ENCODE data around the gene NRBP1. TPM values are rescaled to one million over a fixed set of nuclear protein-coding genes. Genes with fewer than 3 reads are reported as not detected.

NRBP1 gene
- total and polyA plus RNA-seq, 2 experiments from 2014 or later, result 114 to 165 TPM

- no peak for TF ChIP-seq EZH2phosphoT487 (IDR thresholded peaks at IDR 0.05; ENCODE audit: low read depth, severe bottlenecking, unreplicated experiment)
- TF ChIP-seq, protein P1, sequence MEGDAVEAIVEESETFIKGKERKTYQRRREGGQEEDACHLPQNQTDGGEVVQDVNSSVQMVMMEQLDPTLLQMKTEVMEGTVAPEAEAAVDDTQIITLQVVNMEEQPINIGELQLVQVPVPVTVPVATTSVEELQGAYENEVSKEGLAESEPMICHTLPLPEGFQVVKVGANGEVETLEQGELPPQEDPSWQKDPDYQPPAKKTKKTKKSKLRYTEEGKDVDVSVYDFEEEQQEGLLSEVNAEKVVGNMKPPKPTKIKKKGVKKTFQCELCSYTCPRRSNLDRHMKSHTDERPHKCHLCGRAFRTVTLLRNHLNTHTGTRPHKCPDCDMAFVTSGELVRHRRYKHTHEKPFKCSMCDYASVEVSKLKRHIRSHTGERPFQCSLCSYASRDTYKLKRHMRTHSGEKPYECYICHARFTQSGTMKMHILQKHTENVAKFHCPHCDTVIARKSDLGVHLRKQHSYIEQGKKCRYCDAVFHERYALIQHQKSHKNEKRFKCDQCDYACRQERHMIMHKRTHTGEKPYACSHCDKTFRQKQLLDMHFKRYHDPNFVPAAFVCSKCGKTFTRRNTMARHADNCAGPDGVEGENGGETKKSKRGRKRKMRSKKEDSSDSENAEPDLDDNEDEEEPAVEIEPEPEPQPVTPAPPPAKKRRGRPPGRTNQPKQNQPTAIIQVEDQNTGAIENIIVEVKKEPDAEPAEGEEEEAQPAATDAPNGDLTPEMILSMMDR (IDR thresholded peaks at IDR 0.05; ENCODE audit: poor library complexity), result no peak
- no peak for TF ChIP-seq EZH2 (IDR thresholded peaks at IDR 0.05; ENCODE audit: borderline replicate concordance)
- Histone ChIP-seq H3K4me2 (no peak overlapping the region), H3K9me2 (replicated peaks; ENCODE audit: insufficient read depth) (no peaks in the 10 kb centered on the region), H3K9me3 (ENCODE audit: low read depth) (no peaks in the 10 kb centered on the region), H3K36me3 (replicated peaks; ENCODE audit: insufficient read depth, low read depth) (no peaks in the 10 kb centered on the region), H3K79me2 (no peaks in the 10 kb centered on the region), H3K27ac (no peak overlapping the region), H4K20me1 (ENCODE audit: insufficient read depth, poor library complexity, severe bottlenecking) (no peaks in the 10 kb centered on the region), H2AFZ (no peak overlapping the region), H3K27me3 (no peaks in the 10 kb centered on the region), H3K4me3 (no peak overlapping the region), H3K4me1 (ENCODE audit: insufficient read depth) (no peaks in the 10 kb centered on the region)
- no peak for DNase-seq (ENCODE audit: low spot score)
- 94% methylated on average over 5 of the region's 5 CpGs for WGBS (ENCODE audit: low lambda C conversion rate, missing lambda C conversion rate)
Observed at GRCh38 chr2:27471961-27472360, 43.5 kb downstream of the NRBP1 start.

DNA sequence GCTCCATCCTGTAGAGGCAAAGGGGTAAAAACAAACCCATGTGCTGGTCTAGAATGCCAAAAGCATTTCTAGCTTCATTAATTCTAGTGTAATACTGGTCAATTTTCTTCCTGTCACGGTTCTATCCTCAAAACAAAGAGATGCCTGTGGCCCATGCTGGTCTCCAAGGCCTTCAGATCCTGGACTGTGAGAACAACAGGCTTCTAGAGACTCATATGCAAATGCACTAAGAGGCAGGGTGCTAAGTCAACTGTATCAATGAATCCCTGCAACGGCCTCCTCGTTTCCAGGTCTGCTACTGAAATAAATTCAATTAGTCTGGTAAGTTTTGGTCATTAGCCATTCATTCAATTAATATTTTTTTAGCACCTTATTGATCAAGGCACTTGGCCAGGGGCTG is 57.1 kb downstream of the NRBP1 start:
- WGBS (ENCODE audit: low lambda C conversion rate, missing lambda C conversion rate), result 66% methylated on average over 3 of the region's 3 CpGs
- Histone ChIP-seq H3K9me3 (ENCODE audit: low read depth) (no peaks in the 10 kb centered on the region), H3K9me2 (replicated peaks; ENCODE audit: insufficient read depth) (no peaks in the 10 kb centered on the region), H3K79me2 (peaks cover 8% of the 10 kb centered on the region), H3K27ac (no peak overlapping the region), H2AFZ (no peak overlapping the region), H3K4me2 (no peak overlapping the region), H3K36me3 (replicated peaks; ENCODE audit: insufficient read depth, low read depth) (no peaks in the 10 kb centered on the region), H3K27me3 (no peaks in the 10 kb centered on the region), H3K4me1 (ENCODE audit: insufficient read depth) (peaks cover 10% of the 10 kb centered on the region), H3K4me3 (no peak overlapping the region), H4K20me1 (ENCODE audit: insufficient read depth, poor library complexity, severe bottlenecking) (no peaks in the 10 kb centered on the region)
- no peak for DNase-seq (ENCODE audit: low spot score)
- TF ChIP-seq EZH2 (IDR thresholded peaks at IDR 0.05; ENCODE audit: borderline replicate concordance), result no peak
- TF ChIP-seq, protein P1 (IDR thresholded peaks at IDR 0.05; ENCODE audit: poor library complexity), result no peak
- TF ChIP-seq EZH2phosphoT487 (IDR thresholded peaks at IDR 0.05; ENCODE audit: low read depth, severe bottlenecking, unreplicated experiment), result no peak

DNA sequence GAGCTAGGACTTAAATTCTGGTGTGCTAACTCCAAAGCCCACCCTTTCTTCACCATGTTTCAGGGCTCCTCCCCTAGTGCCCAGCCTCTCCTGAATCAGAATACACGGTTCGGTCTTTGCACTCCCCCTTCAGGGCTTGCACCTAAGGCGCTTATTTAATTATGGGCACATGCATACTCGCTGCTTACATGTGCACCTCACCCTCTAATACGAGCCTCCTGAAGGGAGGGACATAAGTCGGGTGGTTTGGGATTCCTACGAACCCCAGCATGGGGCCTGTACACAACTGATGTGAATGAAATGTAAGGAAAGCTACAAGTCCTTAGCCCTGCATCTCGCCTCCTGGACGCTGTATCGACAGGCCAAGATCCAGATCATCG is 60.7 kb downstream of the NRBP1 start:
- no peaks in the 10 kb centered on the region for H3K9me2 ChIP-seq (replicated peaks; ENCODE audit: insufficient read depth)
- TF ChIP-seq EZH2 (IDR thresholded peaks at IDR 0.05; ENCODE audit: borderline replicate concordance), result no peak
- TF ChIP-seq, protein P1 (IDR thresholded peaks at IDR 0.05; ENCODE audit: poor library complexity), result peak; percentile 22
- no peaks in the 10 kb centered on the region for H3K27me3 ChIP-seq
- H4K20me1 ChIP-seq (ENCODE audit: insufficient read depth, poor library complexity, severe bottlenecking), result no peaks in the 10 kb centered on the region
- peak; percentile 48 for DNase-seq (ENCODE audit: low spot score)
- H2AFZ ChIP-seq, result peak overlapping the region; percentile 63
- peak overlapping the region; percentile 18 for H3K4me3 ChIP-seq
- 3% methylated on average over 11 of the region's 11 CpGs for WGBS (ENCODE audit: low lambda C conversion rate, missing lambda C conversion rate)
- H3K79me2 ChIP-seq, result peaks cover 8% of the 10 kb centered on the region
- H3K4me2 ChIP-seq, result peak overlapping the region; percentile 79
- H3K9me3 ChIP-seq (ENCODE audit: low read depth), result no peaks in the 10 kb centered on the region
- peak overlapping the region; percentile 62 for H3K27ac ChIP-seq
- no peaks in the 10 kb centered on the region for H3K36me3 ChIP-seq (replicated peaks; ENCODE audit: insufficient read depth, low read depth)
- peaks cover 10% of the 10 kb centered on the region for H3K4me1 ChIP-seq (ENCODE audit: insufficient read depth)
